Adipose tissue (tissue), 3 donors: Measurements from ENCODE around the gene TERB1. TPM values are rescaled to one million over a fixed set of nuclear protein-coding genes. Genes with fewer than 3 reads are reported as not detected.

ENCODE experiments used
- H3K27ac ChIP-seq: one replicate; pipeline ENCODE4 v1.5.1; 2013; ENCODE audit warnings: low read depth, low read length
- WGBS, 3 donors: extraction: QIAGEN DNeasy Blood & Tissue Kit; methylation state at CpG; one replicate each; pipeline ENCODE4 v1.1.7; 2013; 5-methylcytosine and 5-hydroxymethylcytosine counted together
- polyA plus RNA-seq, 3 donors: library from polyadenylated mRNA; stranded (reverse); fragments of 200-250 nt; gene quantifications; one replicate each; pipeline ENCODE4 v1.2.3, GENCODE V29; 2013
- donor health status: healthy with polysubstance abuse.
- donor health status: Bipolar disorder and iron deficiency.
- donor health status: healthy.

Gene TERB1
- polyA plus RNA-seq, 3 donors = not detected

GRCh38 chr16:66719246-66719645 lies 82.1 kb downstream of the TERB1 start:
- no peak overlapping the region for H3K27ac ChIP-seq
- WGBS, 3 donors = 97 to 98% (median 97%) methylated on average over 4 of the region's 4 CpGs

GRCh38 chr16:66717776-66718175 lies 83.6 kb downstream of the TERB1 start:
- WGBS, 3 donors = 74 to 85% (median 78%) methylated on average over 4 of the region's 4 CpGs
- no peak overlapping the region for H3K27ac ChIP-seq

GRCh38 chr16:66717112-66717675 lies 84.2 kb downstream of the TERB1 start:
- 50 to 73% (median 51%) methylated on average over 12 of the region's 12 CpGs for WGBS, 3 donors
- H3K27ac ChIP-seq = no peak overlapping the region

GRCh38 chr16:66714654-66715307 lies 86.6 kb downstream of the TERB1 start:
- WGBS, 3 donors = 40 to 63% (median 48%) methylated on average over 6 of the region's 6 CpGs
- H3K27ac ChIP-seq = no peak overlapping the region

- 84 to 94% (median 93%) methylated on average over 6 of the region's 6 CpGs for WGBS, 3 donors
- H3K27ac ChIP-seq = no peak overlapping the region
Measured at GRCh38 chr16:66714062-66714461, 87.3 kb downstream of the TERB1 start.

- 53 to 70% (median 69%) methylated on average over 2 of the region's 2 CpGs for WGBS, 3 donors
Measured at GRCh38 chr16:66713076-66713475, 88.3 kb downstream of the TERB1 start.

GRCh38 chr16:66712512-66712911 lies 88.9 kb downstream of the TERB1 start:
- no peak overlapping the region for H3K27ac ChIP-seq

More at GRCh38 chr16:66713076-66713475, 88.3 kb downstream of the TERB1 start:
- no peak overlapping the region for H3K27ac ChIP-seq

- H3K27ac ChIP-seq = no peak overlapping the region
Measured at GRCh38 chr16:66711581-66711980, 89.8 kb downstream of the TERB1 start.

- 37 to 73% (median 49%) methylated on average over 8 of the region's 8 CpGs for WGBS, 3 donors
- no peak overlapping the region for H3K27ac ChIP-seq
Measured at GRCh38 chr16:66706506-66706880, 94.9 kb downstream of the TERB1 start.

GRCh38 chr16:66705790-66706505 lies 95.4 kb downstream of the TERB1 start:
- WGBS, 3 donors = 68 to 83% (median 74%) methylated on average over 11 of the region's 11 CpGs
- H3K27ac ChIP-seq = no peak overlapping the region

Other genes starting within 250 kb of the TERB1 start
- 10 to 100 TPM; 18.7 to 60.9 (median 46.2) TPM for gene CKLF, start 249.0 kb downstream of the TERB1 start, polyA plus RNA-seq
- gene CMTM1, start 235.1 kb downstream of the TERB1 start, polyA plus RNA-seq = under 1 TPM; 0.21 to 0.67 (median 0.45) TPM
- gene CMTM2, start 222.1 kb downstream of the TERB1 start, polyA plus RNA-seq = 1 to 10 TPM in 2 of 3 donors, under 1 TPM in 1; 0.16 to 8.0 (median 3.8) TPM
- gene CMTM3, start 196.9 kb downstream of the TERB1 start, polyA plus RNA-seq = 10 to 100 TPM in 2 of 3 donors, 1 to 10 TPM in 1; 5.4 to 59.5 (median 31.5) TPM
- gene CMTM4, start 104.8 kb downstream of the TERB1 start, polyA plus RNA-seq = 10 to 100 TPM in 1 of 3 donors, 1 to 10 TPM in 2; 4.6 to 16.2 (median 9.4) TPM
- 100 to 1,000 TPM in 1 of 3 donors, 10 to 100 TPM in 2; 32.8 to 106 (median 57.0) TPM for gene DYNC1LI2, start 50.0 kb downstream of the TERB1 start, polyA plus RNA-seq
- 10 to 100 TPM; 23.1 to 34.0 (median 23.2) TPM for gene NAE1, start 29.4 kb upstream of the TERB1 start, polyA plus RNA-seq
- under 1 TPM in 2 of 3 donors, not detected in 1; 0.05 to 0.13 TPM for gene CA7, start 42.8 kb upstream of the TERB1 start, polyA plus RNA-seq
- gene PDP2, start 78.9 kb upstream of the TERB1 start, polyA plus RNA-seq = 10 to 100 TPM in 1 of 3 donors, 1 to 10 TPM in 2; 3.6 to 10.2 (median 4.1) TPM
- not detected for gene CDH16, start 117.3 kb upstream of the TERB1 start, polyA plus RNA-seq
- 10 to 100 TPM in 1 of 3 donors, 1 to 10 TPM in 2; 2.4 to 10.6 (median 7.8) TPM for gene RRAD, start 124.0 kb upstream of the TERB1 start, polyA plus RNA-seq
- 100 to 1,000 TPM in 2 of 3 donors, 10 to 100 TPM in 1; 82.5 to 160 (median 157) TPM for gene CIAO2B, start 132.8 kb upstream of the TERB1 start, polyA plus RNA-seq
- gene CES2, start 133.9 kb upstream of the TERB1 start, polyA plus RNA-seq = 10 to 100 TPM; 14.5 to 28.8 (median 26.5) TPM
- gene CES3, start 159.7 kb upstream of the TERB1 start, polyA plus RNA-seq = 1 to 10 TPM in 2 of 3 donors, under 1 TPM in 1; 0.22 to 2.2 (median 1.1) TPM
- 10 to 100 TPM in 2 of 3 donors, 1 to 10 TPM in 1; 9.8 to 14.5 (median 11.2) TPM for gene CES4A, start 187.0 kb upstream of the TERB1 start, polyA plus RNA-seq
- gene CBFB, start 227.6 kb upstream of the TERB1 start, polyA plus RNA-seq = 10 to 100 TPM in 2 of 3 donors, 1 to 10 TPM in 1; 9.1 to 33.0 (median 17.5) TPM